ES-I3 (cell line): ENCODE results near the gene PPFIBP2.

Experiments
- H3K36me3 ChIP-seq: 2 replicates; pipeline ENCODE4 v1.6.1; 2013; ENCODE audit warnings: mild to moderate bottlenecking, low read length, control low read depth, moderate library complexity; ENCODE audit not compliant: insufficient read depth
- H3K4me1 ChIP-seq: 2 replicates; pipeline ENCODE4 v1.6.1; 2013; ENCODE audit warnings: mild to moderate bottlenecking, control low read depth, low read length; ENCODE audit not compliant: insufficient read depth
- H3K9ac ChIP-seq: 2 replicates; pipeline ENCODE4 v1.6.1; 2013; ENCODE audit warnings: low read depth, mild to moderate bottlenecking, low read length, moderate library complexity
- H3K9me3 ChIP-seq: 2 replicates; pipeline ENCODE4 v1.6.1; 2013; ENCODE audit warnings: mild to moderate bottlenecking, low read length, moderate library complexity; ENCODE audit not compliant: control insufficient read depth, insufficient read depth

PPFIBP2 gene

GRCh38 chr11:7595016-7595866 is 81.4 kb downstream of the PPFIBP2 start:
- H3K9me3 ChIP-seq: no peaks in the 10 kb centered on the region
- no peak overlapping the region for H3K9ac ChIP-seq
- no peaks in the 10 kb centered on the region for H3K36me3 ChIP-seq
- no peaks in the 10 kb centered on the region for H3K4me1 ChIP-seq

- Histone ChIP-seq H3K9ac (no peak overlapping the region), H3K4me1 (no peaks in the 10 kb centered on the region; the same call in 1 of the 2 replicates), H3K36me3 (no peaks in the 10 kb centered on the region), H3K9me3 (no peaks in the 10 kb centered on the region)
Observed at GRCh38 chr11:7595951-7596350, 82.2 kb downstream of the PPFIBP2 start.

- no peak overlapping the region for H3K9ac ChIP-seq
- H3K36me3 ChIP-seq: no peaks in the 10 kb centered on the region
- no peaks in the 10 kb centered on the region for H3K9me3 ChIP-seq
- no peaks in the 10 kb centered on the region; the same call in 1 of the 2 replicates for H3K4me1 ChIP-seq
Observed at GRCh38 chr11:7596975-7597391, 83.2 kb downstream of the PPFIBP2 start.

- Histone ChIP-seq H3K36me3 (no peaks in the 10 kb centered on the region), H3K9ac (no peak overlapping the region), H3K9me3 (no peaks in the 10 kb centered on the region), H3K4me1 (no peaks in the 10 kb centered on the region; the same call in 1 of the 2 replicates)
Observed at GRCh38 chr11:7597620-7598019, 83.8 kb downstream of the PPFIBP2 start.

- no peaks in the 10 kb centered on the region; the same call in 1 of the 2 replicates for H3K4me1 ChIP-seq
- no peak overlapping the region; the same call in 1 of the 2 replicates for H3K9ac ChIP-seq
- no peaks in the 10 kb centered on the region for H3K9me3 ChIP-seq
- no peaks in the 10 kb centered on the region for H3K36me3 ChIP-seq
Observed at GRCh38 chr11:7599209-7599608, 85.4 kb downstream of the PPFIBP2 start.

GRCh38 chr11:7600205-7600775 is 86.5 kb downstream of the PPFIBP2 start:
- Histone ChIP-seq H3K36me3 (no peaks in the 10 kb centered on the region), H3K9ac (no peak overlapping the region), H3K4me1 (no peaks in the 10 kb centered on the region; the same call in 1 of the 2 replicates), H3K9me3 (no peaks in the 10 kb centered on the region)

- no peak overlapping the region for H3K9ac ChIP-seq
- no peaks in the 10 kb centered on the region for H3K9me3 ChIP-seq
- no peaks in the 10 kb centered on the region; the same call in 1 of the 2 replicates for H3K4me1 ChIP-seq
- H3K36me3 ChIP-seq: no peaks in the 10 kb centered on the region
Observed at GRCh38 chr11:7603031-7603781, 89.4 kb downstream of the PPFIBP2 start.

- Histone ChIP-seq H3K9me3 (no peaks in the 10 kb centered on the region), H3K4me1 (no peaks in the 10 kb centered on the region; the same call in 1 of the 2 replicates), H3K9ac (no peak overlapping the region), H3K36me3 (no peaks in the 10 kb centered on the region)
Observed at GRCh38 chr11:7604331-7604955, 90.6 kb downstream of the PPFIBP2 start.

- Histone ChIP-seq H3K4me1 (no peaks in the 10 kb centered on the region; the same call in 1 of the 2 replicates), H3K9me3 (no peaks in the 10 kb centered on the region), H3K9ac (no peak overlapping the region), H3K36me3 (no peaks in the 10 kb centered on the region)
Observed at GRCh38 chr11:7605186-7605943, 91.6 kb downstream of the PPFIBP2 start.

GRCh38 chr11:7606496-7606895 is 92.7 kb downstream of the PPFIBP2 start:
- no peaks in the 10 kb centered on the region for H3K9me3 ChIP-seq
- no peaks in the 10 kb centered on the region for H3K36me3 ChIP-seq
- H3K9ac ChIP-seq: no peak overlapping the region
- H3K4me1 ChIP-seq: no peaks in the 10 kb centered on the region

GRCh38 chr11:7609015-7609414 is 95.2 kb downstream of the PPFIBP2 start:
- peaks cover 7% of the 10 kb centered on the region; the same call in 1 of the 2 replicates for H3K4me1 ChIP-seq
- H3K9ac ChIP-seq: no peak overlapping the region
- H3K36me3 ChIP-seq: no peaks in the 10 kb centered on the region
- H3K9me3 ChIP-seq: no peaks in the 10 kb centered on the region

- Histone ChIP-seq H3K4me1 (peaks cover 7% of the 10 kb centered on the region; the same call in 1 of the 2 replicates), H3K9me3 (no peaks in the 10 kb centered on the region), H3K36me3 (no peaks in the 10 kb centered on the region), H3K9ac (no peak overlapping the region)
Observed at GRCh38 chr11:7609521-7609920, 95.7 kb downstream of the PPFIBP2 start.

GRCh38 chr11:7610393-7610792 is 96.6 kb downstream of the PPFIBP2 start:
- H3K36me3 ChIP-seq: no peaks in the 10 kb centered on the region
- peaks cover 7% of the 10 kb centered on the region; the same call in 1 of the 2 replicates for H3K4me1 ChIP-seq
- H3K9me3 ChIP-seq: no peaks in the 10 kb centered on the region
- H3K9ac ChIP-seq: no peak overlapping the region
